Measurements from ENCODE around the gene RYK.
"Not testable (repeated sequence)": the region's sequence is repeated elsewhere in the genome, so short reads cannot be mapped to it uniquely, and the experiment has no call there.

RYK gene

GRCh38 chr3:134253475-134254226, 3.0 kb upstream of the RYK start:
- no peak for DNase-seq

GRCh38 chr3:134252766-134253165, 2.1 kb upstream of the RYK start:
- peak; percentile 9 for DNase-seq

- DNase-seq: no peak
Observed at GRCh38 chr3:134251731-134252391, 1.2 kb upstream of the RYK start.

GRCh38 chr3:134249935-134250716, 533 bp downstream of the RYK start:
- DNase-seq: peak; percentile 56

GRCh38 chr3:134249296-134249841, 1.3 kb downstream of the RYK start:
- no peak for DNase-seq

DNA sequence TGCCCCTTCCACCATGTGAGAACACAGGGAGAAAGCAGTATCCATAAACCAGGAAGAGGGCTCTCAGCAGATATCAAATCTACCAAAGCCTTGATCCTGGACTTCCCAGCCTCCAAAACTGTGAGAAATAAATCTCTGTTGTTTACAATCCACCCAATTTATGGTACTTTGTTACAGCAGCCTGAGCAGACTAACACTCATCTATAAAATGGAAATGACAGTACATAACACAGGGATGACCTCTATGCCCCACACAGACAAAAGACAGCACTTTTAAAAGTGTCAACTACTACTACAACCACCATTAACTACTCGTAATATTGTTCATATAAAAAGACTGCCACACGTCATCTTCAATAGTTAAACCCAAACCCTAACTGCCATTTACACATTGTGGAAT, 5.7 kb downstream of the RYK start:
- no peak for DNase-seq

- DNase-seq: no peak
Observed at GRCh38 chr3:134242649-134243617, 7.7 kb downstream of the RYK start.

DNA sequence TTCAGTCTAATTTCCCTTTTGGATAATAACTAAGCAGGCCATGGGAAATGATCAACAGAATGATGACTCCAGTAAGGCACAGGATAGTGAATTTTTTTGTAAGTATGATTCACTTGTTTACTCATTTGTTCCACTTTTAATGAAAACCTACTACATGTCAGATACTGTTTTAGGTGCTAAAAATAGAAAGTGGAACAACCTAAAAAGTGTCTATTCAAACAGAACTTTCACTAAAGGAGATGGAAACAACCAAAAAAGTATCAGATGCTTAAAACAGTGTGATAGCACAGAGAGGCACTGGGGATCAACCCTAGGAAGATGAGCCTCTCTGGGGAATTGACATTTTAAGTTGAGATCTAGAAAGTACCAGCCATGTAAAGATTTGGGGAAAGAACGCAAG, 11.1 kb downstream of the RYK start:
- DNase-seq: no peak

DNA sequence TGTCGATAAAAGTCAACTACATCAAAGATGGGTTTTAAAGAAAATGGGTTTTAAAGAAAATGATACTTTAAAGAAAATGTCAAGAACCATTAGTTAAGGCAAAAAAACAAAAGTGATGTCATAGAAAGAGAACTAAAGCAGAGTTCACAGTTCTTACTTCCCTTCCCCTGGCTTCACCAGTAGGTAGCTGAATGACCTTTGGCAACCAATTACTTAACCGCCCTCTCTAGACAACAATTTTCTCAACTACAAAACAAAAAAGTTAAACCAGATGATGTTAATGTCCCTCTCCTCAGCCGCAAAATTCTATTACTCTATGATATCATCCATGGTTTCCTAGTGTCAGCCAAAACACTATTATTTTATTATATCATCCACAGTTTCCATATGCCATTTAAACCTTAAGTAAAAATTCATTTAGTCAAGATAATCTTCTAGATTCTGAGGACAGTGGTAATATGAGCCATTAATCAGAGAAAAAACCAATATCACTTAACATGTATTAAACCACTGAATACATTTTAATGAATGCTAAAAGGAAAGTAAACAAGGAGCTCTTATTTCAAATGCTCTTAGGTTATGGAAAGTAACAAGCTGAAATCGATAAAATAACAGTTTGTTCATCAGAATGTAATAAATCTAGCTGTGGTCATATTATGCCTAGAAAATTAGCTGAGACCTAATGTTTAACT, 13.1 kb downstream of the RYK start:
- no peak for DNase-seq

GRCh38 chr3:134236505-134237170, 14.0 kb downstream of the RYK start:
- DNase-seq: no peak

DNA sequence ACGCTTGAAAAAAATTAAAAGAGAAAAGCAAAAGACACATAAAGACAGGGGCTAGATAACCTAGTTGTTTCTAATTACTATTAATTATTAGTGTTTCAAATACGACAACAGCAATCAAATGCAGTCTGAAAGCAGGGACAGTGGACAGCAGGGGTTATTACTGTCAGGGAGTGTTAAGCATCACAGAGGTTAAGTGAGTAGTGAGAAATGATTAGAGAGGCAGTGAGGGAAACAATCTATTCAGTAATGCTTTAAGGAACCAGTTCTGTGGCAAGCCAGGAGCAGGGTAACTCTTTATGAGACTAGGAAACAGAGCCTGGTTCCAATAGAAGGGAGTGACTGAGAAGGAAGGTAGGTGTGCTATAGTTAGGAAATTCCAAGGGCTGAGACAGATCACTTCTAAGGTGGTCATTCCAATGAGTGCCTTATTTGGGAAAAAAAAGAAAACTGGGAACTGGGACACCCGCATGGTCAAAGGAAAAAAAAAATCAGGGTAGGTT, 15.0 kb downstream of the RYK start:
- no peak for DNase-seq

DNA sequence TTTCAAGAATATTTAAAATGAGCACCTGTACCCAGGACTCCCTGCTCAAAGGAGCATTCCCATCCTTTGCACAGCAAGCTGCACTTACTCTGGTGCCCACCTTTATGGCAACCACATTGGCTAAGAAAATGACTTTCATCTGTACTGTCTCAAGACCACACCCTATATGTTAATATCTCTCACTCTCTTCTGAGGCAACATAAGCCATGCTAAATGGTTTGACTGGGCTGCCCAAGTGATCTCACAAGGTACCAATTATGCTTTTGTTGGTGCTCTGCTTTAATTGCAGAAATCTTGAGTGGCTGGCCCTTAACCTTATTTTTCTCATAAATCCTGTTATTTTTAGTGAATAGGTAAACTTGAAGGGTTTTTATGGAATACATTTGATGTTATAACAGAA, 17.7 kb downstream of the RYK start:
- no peak for DNase-seq

GRCh38 chr3:134232151-134232550, 18.5 kb downstream of the RYK start:
- DNase-seq: no peak

DNA sequence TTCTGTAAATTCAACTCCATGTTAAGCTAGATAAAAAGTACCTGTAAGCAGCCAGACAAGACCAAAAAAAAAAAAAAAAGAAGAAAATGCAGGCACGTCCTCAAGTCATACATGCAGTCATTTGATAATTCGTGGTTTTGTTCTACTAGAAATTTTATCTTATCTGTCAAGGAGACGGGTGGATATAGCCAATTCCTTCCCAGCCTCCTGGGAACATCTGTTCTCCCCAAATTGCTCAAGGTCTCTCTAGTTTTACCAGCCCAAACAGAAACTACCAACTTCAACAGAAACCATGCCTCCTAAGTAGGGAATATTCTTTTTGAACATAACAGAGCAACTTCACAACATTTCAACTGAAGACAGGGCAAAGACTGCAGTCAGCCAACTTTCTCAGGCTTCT, 19.5 kb downstream of the RYK start:
- DNase-seq: no peak

DNA sequence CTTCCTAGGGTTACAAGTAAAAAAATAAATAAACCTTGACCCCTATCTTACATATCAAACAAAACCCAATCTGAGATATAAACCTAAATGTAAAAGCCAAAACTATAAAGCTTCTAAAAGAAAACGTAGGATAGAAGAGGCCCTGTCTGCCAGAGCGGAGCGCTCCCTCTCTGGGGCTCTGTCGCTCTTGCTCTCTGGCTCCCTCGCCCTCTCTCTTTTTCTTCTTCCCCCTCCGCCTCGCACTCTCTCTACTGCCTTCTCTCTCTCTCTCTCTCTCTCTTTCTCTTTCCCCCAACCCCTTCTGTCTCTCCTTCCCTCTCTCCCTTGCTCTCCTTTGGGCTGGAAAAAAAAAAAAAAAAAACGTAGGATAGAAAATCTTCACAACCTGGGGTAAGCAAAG, 21.6 kb downstream of the RYK start:
- DNase-seq: no peak

- DNase-seq: no peak
Observed at GRCh38 chr3:134228479-134228878, 22.2 kb downstream of the RYK start.

GRCh38 chr3:134228035-134228434, 22.6 kb downstream of the RYK start:
- no peak for DNase-seq

DNA sequence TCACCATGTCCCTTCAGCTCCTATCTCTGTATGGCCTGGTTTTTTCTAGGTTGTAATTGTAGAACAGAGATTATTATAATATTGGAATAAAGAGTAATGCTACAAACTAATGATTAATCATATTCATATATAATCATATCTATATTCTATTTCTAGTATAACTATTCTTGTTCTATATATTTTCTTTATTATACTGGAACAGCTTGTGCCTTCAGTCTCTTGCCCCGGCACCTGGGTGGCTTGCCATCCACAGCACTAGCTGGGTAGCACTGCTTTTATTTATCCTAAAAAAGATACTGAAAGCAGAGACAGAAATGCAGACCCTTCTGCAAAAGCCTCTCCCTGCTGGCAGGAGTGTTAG, 25.9 kb downstream of the RYK start:
- DNase-seq: not testable (repeated sequence)

DNA sequence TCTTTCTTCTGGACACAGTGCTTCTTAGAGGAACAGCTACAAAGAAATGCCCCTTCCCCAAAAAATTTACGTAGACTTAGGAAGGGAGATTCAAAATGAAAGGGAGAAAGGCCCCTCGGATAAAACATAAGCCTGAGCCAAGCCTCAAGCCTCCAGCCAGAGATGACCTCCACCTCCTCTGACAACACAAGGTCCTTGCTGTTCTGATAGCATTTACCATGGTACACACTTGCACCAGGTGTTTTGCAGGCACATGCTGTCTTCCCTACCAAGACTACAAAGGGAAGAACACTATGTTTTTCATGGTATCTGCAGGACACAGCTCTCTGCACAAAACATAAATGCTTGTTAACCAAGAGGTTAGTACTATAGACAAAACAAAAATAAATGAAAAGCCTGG, 27.8 kb downstream of the RYK start:
- DNase-seq: no peak

GRCh38 chr3:134216851-134217250, 33.8 kb downstream of the RYK start:
- DNase-seq: no peak

DNA sequence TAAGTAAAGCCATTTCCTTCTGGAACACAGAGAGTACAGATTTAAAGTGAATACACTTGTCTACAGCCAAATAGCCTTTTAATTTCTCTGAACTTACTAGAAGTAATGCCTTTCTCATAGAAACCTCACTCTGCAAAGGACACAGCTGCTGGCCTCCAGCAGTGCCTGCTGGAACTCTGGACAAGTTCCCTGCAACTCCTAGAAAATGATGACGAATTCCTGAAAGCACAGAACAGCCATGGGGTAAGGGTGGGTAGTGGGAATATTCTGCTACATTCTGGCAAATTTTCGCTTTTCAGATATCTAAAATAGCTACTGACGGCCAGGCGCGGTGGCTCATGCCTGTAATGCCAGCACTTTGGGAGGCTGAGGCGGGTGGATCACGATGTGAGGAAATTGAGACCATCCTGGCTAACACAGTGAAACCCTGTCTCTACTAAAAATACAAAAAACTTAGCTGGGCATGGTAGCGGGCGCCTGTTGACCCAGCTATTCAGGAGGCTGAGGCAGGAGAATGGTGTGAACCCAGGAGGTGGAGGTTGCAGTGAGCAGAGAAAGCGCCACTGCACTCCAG, 34.4 kb downstream of the RYK start:
- DNase-seq: no peak
